ENCODE results near the gene PCGF1. TPM values are rescaled to one million over a fixed set of nuclear protein-coding genes. Genes with fewer than 3 reads are reported as not detected.

Gene PCGF1
- total and polyA plus RNA-seq, 2 of the 13 experiments (the other 11 are each of a cell fraction or from before 2014, with no cell fraction given), result 20.4 to 22.6 TPM

DNA sequence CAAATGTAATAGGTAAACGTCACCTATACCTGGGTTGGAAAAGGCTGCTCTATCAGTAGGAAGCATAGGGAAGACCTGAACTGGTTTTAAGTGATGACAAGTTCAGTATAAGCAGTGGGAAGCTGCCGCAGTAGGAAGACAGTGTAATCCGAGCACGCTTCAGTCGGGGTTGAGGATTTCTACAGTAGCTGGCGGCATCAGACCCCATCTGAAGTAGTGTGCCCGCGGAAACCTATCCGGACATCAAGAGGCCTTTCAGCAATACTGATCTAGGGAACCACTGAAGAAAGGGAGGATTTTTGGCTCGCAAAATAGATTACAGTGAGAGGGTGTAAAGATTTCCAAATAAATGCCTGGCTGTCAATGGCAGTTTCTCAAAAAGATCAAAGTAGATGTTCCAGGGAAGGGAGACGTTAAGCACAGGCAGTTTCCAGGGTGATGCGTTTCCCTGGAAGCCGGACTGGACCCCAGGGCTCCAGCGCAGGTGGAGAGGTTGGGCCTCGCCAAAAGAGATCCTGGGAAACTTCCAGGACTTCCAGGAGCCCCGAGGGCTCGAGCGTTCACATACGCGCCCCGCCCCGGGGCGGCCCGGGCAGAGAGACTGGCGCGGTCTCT lies 40.9 kb upstream of the PCGF1 start (continued):
- TF ChIP-seq, protein P1, sequence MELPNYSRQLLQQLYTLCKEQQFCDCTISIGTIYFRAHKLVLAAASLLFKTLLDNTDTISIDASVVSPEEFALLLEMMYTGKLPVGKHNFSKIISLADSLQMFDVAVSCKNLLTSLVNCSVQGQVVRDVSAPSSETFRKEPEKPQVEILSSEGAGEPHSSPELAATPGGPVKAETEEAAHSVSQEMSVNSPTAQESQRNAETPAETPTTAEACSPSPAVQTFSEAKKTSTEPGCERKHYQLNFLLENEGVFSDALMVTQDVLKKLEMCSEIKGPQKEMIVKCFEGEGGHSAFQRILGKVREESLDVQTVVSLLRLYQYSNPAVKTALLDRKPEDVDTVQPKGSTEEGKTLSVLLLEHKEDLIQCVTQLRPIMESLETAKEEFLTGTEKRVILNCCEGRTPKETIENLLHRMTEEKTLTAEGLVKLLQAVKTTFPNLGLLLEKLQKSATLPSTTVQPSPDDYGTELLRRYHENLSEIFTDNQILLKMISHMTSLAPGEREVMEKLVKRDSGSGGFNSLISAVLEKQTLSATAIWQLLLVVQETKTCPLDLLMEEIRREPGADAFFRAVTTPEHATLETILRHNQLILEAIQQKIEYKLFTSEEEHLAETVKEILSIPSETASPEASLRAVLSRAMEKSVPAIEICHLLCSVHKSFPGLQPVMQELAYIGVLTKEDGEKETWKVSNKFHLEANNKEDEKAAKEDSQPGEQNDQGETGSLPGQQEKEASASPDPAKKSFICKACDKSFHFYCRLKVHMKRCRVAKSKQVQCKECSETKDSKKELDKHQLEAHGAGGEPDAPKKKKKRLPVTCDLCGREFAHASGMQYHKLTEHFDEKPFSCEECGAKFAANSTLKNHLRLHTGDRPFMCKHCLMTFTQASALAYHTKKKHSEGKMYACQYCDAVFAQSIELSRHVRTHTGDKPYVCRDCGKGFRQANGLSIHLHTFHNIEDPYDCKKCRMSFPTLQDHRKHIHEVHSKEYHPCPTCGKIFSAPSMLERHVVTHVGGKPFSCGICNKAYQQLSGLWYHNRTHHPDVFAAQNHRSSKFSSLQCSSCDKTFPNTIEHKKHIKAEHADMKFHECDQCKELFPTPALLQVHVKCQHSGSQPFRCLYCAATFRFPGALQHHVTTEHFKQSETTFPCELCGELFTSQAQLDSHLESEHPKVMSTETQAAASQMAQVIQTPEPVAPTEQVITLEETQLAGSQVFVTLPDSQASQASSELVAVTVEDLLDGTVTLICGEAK (IDR thresholded peaks at IDR 0.05), result no peak
- TF ChIP-seq, protein P1 (CRISPR knock-in tag; IDR thresholded peaks at IDR 0.05), result 0 out of 2 replicates have a peak, but pooled peaks have one; percentile 13
- TF ChIP-seq SP4 (CRISPR knock-in tag; IDR thresholded peaks at IDR 0.05) (0 out of 2 replicates have a peak, but pooled peaks have one; percentile 61), ZNF235 (CRISPR knock-in tag; IDR thresholded peaks at IDR 0.05; ENCODE audit: borderline replicate concordance) (0 out of 2 replicates have a peak, but pooled peaks have one; percentile 55), ARID2 (CRISPR knock-in tag; IDR thresholded peaks at IDR 0.05; ENCODE audit: borderline replicate concordance) (0 out of 2 replicates have a peak, but pooled peaks have one; percentile 36), AGO1 (IDR thresholded peaks at IDR 0.05; ENCODE audit: low read depth, low read length, poor library complexity, severe bottlenecking) (no peak), FLYWCH1 (CRISPR knock-in tag; IDR thresholded peaks at IDR 0.05) (0 out of 2 replicates have a peak, but pooled peaks have one; percentile 49), NONO (IDR thresholded peaks at IDR 0.05) (no peak), NONO (CRISPR knock-in tag; conservative IDR thresholded peaks at IDR 0.05) (no peak), CBX2 (IDR thresholded peaks at IDR 0.05; ENCODE audit: low read depth, low read length) (no peak), CBX2 (CRISPR knock-in tag; IDR thresholded peaks at IDR 0.05; ENCODE audit: low read depth) (no peak), TCF7L2 (IDR thresholded peaks at IDR 0.05; ENCODE audit: low read depth, low read length) (no peak), ZNF333 (CRISPR knock-in tag; IDR thresholded peaks at IDR 0.05; ENCODE audit: borderline replicate concordance) (peak; percentile 90), ZSCAN9 (CRISPR knock-in tag; IDR thresholded peaks at IDR 0.05; ENCODE audit: borderline replicate concordance) (no peak), GATAD2A (CRISPR knock-in tag; IDR thresholded peaks at IDR 0.05) (no peak), NPAS2 (CRISPR knock-in tag; IDR thresholded peaks at IDR 0.05; ENCODE audit: borderline replicate concordance) (no peak), ADNP (CRISPR knock-in tag; IDR thresholded peaks at IDR 0.05) (no peak), GFI1 (CRISPR knock-in tag; IDR thresholded peaks at IDR 0.05; ENCODE audit: borderline replicate concordance) (no peak)
- TF ChIP-seq, protein P2, sequence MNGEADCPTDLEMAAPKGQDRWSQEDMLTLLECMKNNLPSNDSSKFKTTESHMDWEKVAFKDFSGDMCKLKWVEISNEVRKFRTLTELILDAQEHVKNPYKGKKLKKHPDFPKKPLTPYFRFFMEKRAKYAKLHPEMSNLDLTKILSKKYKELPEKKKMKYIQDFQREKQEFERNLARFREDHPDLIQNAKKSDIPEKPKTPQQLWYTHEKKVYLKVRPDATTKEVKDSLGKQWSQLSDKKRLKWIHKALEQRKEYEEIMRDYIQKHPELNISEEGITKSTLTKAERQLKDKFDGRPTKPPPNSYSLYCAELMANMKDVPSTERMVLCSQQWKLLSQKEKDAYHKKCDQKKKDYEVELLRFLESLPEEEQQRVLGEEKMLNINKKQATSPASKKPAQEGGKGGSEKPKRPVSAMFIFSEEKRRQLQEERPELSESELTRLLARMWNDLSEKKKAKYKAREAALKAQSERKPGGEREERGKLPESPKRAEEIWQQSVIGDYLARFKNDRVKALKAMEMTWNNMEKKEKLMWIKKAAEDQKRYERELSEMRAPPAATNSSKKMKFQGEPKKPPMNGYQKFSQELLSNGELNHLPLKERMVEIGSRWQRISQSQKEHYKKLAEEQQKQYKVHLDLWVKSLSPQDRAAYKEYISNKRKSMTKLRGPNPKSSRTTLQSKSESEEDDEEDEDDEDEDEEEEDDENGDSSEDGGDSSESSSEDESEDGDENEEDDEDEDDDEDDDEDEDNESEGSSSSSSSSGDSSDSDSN (CRISPR knock-in tag; IDR thresholded peaks at IDR 0.05), result no peak
